Placental epithelial cell (primary cell): ENCODE measurements around the gene PDZK1IP1. TPM values are rescaled to one million over a fixed set of nuclear protein-coding genes. Genes with fewer than 3 reads are reported as not detected.

Source experiments
- total RNA-seq: library from RNA; depleted of rRNA; stranded (reverse); fragments of >200 nt; gene quantifications from 2 replicates; pipeline ENCODE4 v1.2.3, GENCODE V29; 2012

The PDZK1IP1 gene, protein sequence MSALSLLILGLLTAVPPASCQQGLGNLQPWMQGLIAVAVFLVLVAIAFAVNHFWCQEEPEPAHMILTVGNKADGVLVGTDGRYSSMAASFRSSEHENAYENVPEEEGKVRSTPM
- not detected in 2 replicates for total RNA-seq

DNA sequence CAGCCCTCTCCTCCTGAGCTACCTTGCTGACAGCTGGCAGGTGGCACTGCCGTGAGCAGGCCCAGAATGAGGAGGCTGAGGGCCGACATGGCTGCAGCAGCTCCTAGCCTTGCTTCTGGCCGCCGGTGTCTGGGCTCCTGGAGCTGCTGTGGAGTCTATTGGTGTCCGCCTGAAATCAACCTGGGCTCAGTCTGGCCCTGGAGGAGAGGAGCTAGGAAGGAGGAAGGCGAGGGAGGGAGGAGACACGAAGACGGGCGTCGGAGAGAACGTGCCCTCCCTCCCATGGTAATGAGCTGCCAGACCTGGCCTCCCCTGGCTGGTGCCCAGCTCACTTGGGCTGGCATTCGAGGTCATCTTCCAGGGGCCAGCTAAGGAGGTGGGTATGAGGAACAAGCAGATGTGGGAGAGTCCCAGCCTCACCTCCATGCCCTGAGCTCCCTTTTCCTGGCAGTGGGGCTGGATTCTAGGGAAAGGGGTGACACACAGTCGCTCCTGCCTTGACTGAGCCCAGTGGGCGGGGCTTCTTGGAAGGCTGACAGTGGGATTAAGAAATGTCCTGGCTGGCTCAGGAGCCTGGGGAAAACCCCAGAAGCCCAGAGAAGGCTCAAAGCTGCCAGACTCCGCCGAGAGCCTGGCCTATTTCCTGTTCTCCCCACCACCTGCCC is at the start of gene PDZK1IP1:
Gene PDZK1IP1, minus strand, starts transcription at position 193 of the 665 bp plus-strand sequence. Its CDS starts 104 bp downstream, at position 89.

DNA sequence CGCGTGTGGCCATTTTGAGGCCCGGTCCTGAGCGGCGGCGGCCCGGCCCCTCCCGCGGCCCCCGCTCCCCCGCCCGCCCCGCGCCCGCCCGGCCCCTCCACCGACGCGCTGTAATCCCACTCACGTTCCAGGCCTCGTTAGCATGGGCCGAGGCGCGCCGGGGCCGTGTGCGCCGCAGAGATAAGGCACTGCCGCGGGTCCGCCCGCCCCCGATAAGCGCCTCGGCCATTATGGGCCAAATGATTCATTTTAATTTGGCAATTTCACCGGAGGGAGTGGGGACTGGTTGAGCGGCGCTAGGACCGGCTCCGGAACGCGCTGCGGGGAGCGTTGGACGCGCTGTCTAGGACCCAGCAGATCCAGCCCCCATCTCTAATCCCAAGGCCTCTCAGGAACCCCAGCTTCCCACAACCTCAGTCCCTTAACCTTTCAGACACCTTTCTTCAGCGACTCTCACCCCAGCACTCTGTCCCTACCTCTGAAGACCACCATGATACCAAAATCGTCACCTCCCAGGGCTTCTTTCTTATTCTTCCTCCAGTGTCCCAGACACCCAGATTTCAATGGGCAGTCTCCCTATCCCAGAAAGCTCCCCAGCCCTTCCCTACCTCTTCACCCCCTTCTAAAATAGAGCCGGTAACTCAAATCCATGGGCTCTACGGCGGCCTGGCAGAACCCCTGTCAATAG is 42.5 kb upstream of the PDZK1IP1 start, which contains the start of gene TAL1:
Gene TAL1, minus strand, starts transcription at position 39 of the 688 bp plus-strand sequence. CDS start 6,337 bp downstream, outside the sequence.

DNA sequence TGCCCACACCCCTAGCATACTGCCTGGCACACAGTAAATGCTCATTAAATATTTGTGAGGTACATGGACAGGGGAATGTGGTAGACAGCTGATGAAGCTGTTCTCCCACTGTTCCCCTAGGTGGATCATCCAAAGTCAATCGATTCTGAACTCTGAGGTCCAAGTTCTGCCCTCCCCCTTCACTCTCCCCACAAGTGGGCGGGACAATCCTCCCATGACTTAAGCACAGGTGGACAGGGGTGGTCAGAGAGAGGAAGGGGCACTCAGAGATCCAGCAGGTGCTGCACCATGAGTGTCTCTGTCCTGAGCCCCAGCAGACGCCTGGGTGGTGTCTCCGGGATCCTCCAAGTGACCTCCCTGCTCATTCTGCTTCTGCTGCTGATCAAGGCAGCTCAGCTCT is 52.6 kb downstream of the PDZK1IP1 start, which contains the start of gene CYP4A22:
Gene CYP4A22, plus strand, starts transcription at position 244 of the 400 bp plus-strand sequence. Its CDS starts 45 bp downstream, at position 289.

Other genes starting within 250 kb of the PDZK1IP1 start
- gene CYP4A11, start 248.6 kb downstream of the PDZK1IP1 start, total RNA-seq, result not detected in 2 replicates
- gene CYP4X1, start 166.4 kb downstream of the PDZK1IP1 start, total RNA-seq, result 0.43 TPM in 1 of 2 replicates, not detected in the other
- gene CYP4Z1, start 122.8 kb downstream of the PDZK1IP1 start, total RNA-seq, result not detected in 2 replicates
- not detected in 2 replicates for gene CYP4A22, start 52.6 kb downstream of the PDZK1IP1 start, total RNA-seq
- not detected in 2 replicates for gene TAL1, start 42.2 kb upstream of the PDZK1IP1 start, total RNA-seq
- gene STIL, start 124.1 kb upstream of the PDZK1IP1 start, total RNA-seq, result 7.9 and 8.8 TPM in 2 replicates
- 56.9 and 88.7 TPM in 2 replicates for gene CMPK1, start 143.8 kb upstream of the PDZK1IP1 start, total RNA-seq
- not detected in 2 replicates for gene FOXE3, start 226.2 kb upstream of the PDZK1IP1 start, total RNA-seq
- under 0.01 TPM in 1 of 2 replicates, not detected in the other for gene FOXD2, start 248.0 kb upstream of the PDZK1IP1 start, total RNA-seq